NCI-H1417 (cell line): ENCODE data around the gene BEND7.

Experiments used
- DNase-seq, 3 experiments: peaks; one replicate each; lab custom pipeline; 2025; lab: John Stamatoyannopoulos, UW

The BEND7 gene

GRCh38 chr10:13520194-13520593 lies 8.6 kb downstream of the BEND7 start:
- no peak for DNase-seq

- DNase-seq: no peak
Measured at GRCh38 chr10:13518076-13518692, 10.6 kb downstream of the BEND7 start.

DNA sequence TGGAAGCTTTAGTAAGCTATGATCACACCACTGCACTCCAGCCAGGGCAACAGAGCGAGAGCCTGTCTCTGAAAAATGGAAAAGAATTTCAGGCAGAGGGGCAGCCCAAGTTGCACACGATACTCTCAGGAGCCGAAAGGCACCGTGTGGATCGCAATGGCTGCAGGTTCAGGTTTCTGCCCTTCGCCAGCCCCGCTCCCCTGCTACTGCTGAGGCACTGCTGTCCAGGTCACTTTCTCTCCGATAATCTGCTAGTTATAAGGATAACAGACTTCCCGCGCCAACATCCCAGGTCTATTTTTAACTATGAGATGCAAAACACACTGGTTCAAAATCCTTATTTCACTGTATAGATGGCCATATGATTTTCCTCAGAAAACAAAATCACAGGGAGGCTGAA lies 11.1 kb downstream of the BEND7 start:
- DNase-seq: no peak

GRCh38 chr10:13516176-13516575 lies 12.6 kb downstream of the BEND7 start:
- DNase-seq: no peak

DNA sequence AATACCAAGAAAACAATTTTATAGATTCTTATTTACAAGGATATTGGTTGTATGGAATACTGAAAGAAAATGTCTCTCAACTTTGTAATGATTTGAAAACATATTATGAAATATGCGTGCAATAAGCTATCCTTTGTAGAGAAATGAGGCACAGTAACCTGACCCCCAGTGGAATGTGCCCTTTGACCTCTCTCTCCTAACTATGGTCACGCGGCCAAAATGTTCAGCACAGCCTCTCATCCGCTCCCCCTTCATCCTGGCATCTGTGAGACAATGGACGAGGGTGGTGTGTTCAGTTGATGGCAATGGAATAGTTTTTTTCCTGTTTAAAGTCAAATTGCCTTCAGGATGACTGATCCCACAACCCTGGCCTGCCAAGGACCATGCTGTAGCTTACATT lies 13.3 kb downstream of the BEND7 start:
- DNase-seq: no peak

- no peak for DNase-seq
Measured at GRCh38 chr10:13514296-13514695, 14.5 kb downstream of the BEND7 start.

- no peak for DNase-seq
Measured at GRCh38 chr10:13512564-13512963, 16.2 kb downstream of the BEND7 start.

GRCh38 chr10:13511409-13511808 lies 17.4 kb downstream of the BEND7 start:
- DNase-seq: no peak

- no peak for DNase-seq
Measured at GRCh38 chr10:13505052-13505680, 23.6 kb downstream of the BEND7 start.

GRCh38 chr10:13503745-13504463 lies 24.9 kb downstream of the BEND7 start:
- no peak for DNase-seq

GRCh38 chr10:13502380-13502779 lies 26.4 kb downstream of the BEND7 start:
- peak in 1 of 3 experiments; percentile 6 for DNase-seq

GRCh38 chr10:13500201-13500600 lies 28.6 kb downstream of the BEND7 start:
- DNase-seq: no peak

DNA sequence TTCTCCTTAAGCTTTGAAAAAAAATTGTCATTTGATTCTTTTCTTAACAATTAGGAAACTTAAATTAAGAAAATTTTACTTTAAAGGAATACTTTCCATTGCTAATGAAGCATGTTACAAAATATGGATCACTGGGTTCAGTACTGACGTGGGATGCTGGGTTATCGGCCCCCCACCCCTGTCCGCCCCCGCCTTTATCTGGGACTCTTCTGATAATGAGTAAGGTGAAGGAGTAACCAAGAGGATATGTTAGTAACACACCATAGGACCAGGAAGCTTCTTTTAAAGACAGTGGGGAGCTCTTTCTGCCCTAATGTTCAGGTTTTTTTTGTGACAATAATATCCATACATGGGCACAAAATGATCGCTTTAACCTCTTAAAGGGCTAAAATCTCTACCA lies 29.7 kb downstream of the BEND7 start:
- DNase-seq: no peak

DNA sequence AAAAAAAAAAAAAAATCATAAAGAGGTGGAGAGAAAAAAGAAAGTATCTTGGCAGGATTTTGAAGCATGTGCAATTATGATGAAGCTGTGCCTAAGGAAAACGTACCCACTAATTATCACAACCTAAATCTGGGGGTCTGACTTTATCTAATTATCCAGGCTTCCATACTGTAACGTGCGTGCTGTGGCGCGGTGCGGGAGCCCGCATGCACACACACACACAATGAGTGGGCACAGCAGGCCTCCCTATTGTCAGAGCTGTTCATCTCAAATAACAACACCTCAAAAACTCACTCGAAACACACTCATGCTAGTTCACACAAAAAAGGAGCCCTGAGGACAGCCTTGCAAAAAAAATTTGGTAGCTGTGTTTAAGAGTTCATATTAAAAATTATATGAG lies 31.9 kb downstream of the BEND7 start:
- peak in 2 of 3 experiments; percentile 7 to 31 for DNase-seq

DNA sequence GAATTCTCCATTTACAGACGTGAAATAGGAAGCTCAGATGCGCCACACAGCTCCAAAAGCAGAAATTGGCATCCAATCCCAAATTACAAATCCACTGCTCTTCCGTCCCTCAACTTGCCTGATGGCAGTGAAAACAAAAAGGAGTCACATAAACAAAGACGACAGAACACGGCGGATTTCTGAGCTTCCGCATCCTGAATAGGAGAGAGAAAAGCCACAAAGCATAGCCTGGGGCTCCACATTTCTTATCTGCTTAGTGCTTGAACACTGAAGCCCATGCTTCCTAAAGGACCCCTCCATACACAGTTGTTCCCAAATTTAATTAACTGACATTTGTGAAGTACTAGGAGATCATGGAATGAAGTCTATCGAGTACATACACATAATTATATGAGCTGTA lies 32.6 kb downstream of the BEND7 start:
- DNase-seq: no peak

- DNase-seq: no peak
Measured at GRCh38 chr10:13492493-13493180, 36.2 kb downstream of the BEND7 start.

DNA sequence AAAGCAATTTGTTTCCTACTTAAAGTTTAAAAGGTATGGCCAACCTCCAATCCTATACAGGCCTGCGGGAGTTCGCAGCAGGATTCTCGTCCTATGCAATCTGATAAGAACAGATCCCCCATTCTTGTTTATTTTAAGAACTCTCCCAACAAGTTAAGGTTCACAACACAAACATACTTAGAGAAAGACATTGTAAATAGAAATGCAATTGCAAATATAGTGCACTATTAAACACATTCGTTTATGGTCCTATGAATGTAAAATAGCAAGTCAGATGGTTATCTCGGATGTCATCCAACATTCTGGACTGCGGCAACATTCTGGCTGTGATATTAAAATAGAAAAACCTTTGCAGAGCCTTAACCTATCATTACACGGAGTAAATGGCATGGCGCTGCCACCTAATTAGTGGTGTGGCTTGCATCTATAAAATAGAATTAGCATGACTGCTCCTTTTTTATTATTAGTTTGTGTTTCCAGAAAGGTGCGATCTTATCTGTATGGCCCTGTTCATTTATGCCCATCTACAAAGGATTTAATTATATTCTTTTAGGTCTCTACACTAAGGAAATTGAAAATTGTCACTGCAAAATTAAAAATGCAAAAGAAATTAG lies 37.0 kb downstream of the BEND7 start:
- DNase-seq: peak in 2 of 3 experiments; percentile 6 to 75

DNA sequence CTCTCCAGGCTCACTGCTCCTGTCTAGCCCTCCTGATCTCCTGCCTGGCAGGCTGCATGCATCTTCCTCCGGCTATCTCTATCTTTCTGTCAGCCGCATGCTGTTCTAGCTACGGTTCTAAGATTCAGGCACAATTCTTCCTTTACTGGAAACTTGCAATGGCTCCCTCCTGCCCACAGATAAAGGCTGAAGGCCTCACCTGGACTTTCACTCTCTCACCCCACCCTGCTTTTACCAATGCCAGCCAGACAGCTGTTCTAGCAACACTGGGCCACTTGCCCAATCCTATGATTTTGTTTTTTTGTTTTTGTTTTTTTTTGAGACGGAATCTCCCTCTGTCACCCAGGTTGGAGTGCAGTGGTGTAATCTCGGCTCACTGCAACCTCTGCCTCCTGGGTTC lies 38.3 kb downstream of the BEND7 start:
- no peak for DNase-seq

- no peak for DNase-seq
Measured at GRCh38 chr10:13489035-13489599, 39.7 kb downstream of the BEND7 start.

GRCh38 chr10:13485623-13486022 lies 43.2 kb downstream of the BEND7 start:
- DNase-seq: no peak

GRCh38 chr10:13483951-13484350 lies 44.9 kb downstream of the BEND7 start:
- no peak for DNase-seq

GRCh38 chr10:13483073-13483472 lies 45.7 kb downstream of the BEND7 start:
- DNase-seq: no peak
